Measurements from ENCODE around the gene COX11.

COX11 gene, protein sequence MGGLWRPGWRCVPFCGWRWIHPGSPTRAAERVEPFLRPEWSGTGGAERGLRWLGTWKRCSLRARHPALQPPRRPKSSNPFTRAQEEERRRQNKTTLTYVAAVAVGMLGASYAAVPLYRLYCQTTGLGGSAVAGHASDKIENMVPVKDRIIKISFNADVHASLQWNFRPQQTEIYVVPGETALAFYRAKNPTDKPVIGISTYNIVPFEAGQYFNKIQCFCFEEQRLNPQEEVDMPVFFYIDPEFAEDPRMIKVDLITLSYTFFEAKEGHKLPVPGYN

GRCh38 chr17:54968262-54968987 lies at the start of gene COX11, which contains the start of gene STXBP4:
COX11 (minus strand) TSS chr17:54968654; CDS start chr17:54968646, 8 bp downstream.
STXBP4 (plus strand) TSS chr17:54968765; CDS start chr17:54986220, 17,455 bp downstream.
- no peaks in the 10 kb centered on the region for H3K4me1 ChIP-seq (ENCODE audit: control insufficient read depth, insufficient read depth, low read length)

DNA sequence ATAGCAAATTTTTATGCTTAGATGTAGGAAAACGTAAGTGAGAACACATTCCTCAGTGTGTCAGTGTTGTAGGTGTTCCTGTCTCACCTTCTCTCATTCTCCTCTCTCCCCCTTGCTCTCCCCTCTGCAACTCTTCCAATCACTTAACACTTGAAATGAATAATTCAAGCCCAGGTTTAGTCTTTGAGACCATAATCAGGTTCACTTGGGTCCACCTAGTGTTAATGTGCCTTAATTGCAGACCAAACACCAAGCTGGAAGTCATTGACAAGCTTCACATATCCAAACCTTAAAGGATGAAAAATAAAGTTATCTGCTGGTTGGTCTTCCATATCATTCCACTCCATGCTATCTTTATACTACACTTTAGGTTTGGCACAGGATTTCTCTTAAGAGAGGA lies 37.1 kb upstream of the COX11 start:
- Histone ChIP-seq H3K27ac (ENCODE audit: low read length) (no peak overlapping the region), H3K9me3 (ENCODE audit: control insufficient read depth, insufficient read depth, low read length) (no peaks in the 10 kb centered on the region), H3K4me1 (ENCODE audit: control insufficient read depth, insufficient read depth, low read length) (no peaks in the 10 kb centered on the region), H3K36me3 (ENCODE audit: control insufficient read depth, insufficient read depth, low read length) (no peaks in the 10 kb centered on the region), H3K4me3 (ENCODE audit: low read length) (no peak overlapping the region), H3K27me3 (ENCODE audit: control insufficient read depth, insufficient read depth, low read length) (no peaks in the 10 kb centered on the region)
- peak; percentile 37 for DNase-seq (ENCODE audit: low read depth, low spot score)
- no CpG with 5 or more reads among the region's 1 CpG for WGBS (ENCODE audit: insufficient coverage, insufficient read length)

More at GRCh38 chr17:54968262-54968987, at the start of gene COX11, which contains the start of gene STXBP4:
- Histone ChIP-seq H3K4me3 (ENCODE audit: low read length) (peak within 1 kb of the TSS; percentile 81), H3K27me3 (ENCODE audit: control insufficient read depth, insufficient read depth, low read length) (no peaks in the 10 kb centered on the region), H3K9me3 (ENCODE audit: control insufficient read depth, insufficient read depth, low read length) (no peaks in the 10 kb centered on the region), H3K27ac (ENCODE audit: low read length) (no peak within 1 kb of the TSS), H3K36me3 (ENCODE audit: control insufficient read depth, insufficient read depth, low read length) (no peaks in the 10 kb centered on the region)
- WGBS (ENCODE audit: insufficient coverage, insufficient read length): no CpG with 5 or more reads among the region's 57 CpGs
- DNase-seq (ENCODE audit: low read depth, low spot score): peak; percentile 93

DNA sequence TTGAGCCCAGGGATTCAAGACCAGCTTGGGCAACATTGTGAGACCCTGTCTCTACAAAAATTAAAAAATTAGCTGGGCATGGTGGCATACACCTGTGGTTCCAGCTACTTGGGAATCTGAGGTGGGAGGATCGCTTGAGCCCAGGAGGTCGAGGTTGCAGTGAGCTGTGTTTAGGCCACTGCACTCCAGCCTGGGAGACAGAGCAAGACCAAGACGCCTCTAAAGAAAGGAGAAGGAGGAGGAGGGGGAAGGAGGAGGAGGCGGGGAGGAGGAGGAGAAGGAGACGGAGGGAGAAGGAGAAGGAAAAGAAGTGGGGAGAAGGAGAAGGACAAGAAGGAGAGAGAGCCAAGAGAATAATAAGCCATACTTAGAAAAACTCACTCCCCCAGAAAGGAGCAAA lies 36.0 kb upstream of the COX11 start:
- Histone ChIP-seq H3K4me1 (ENCODE audit: control insufficient read depth, insufficient read depth, low read length) (no peaks in the 10 kb centered on the region), H3K36me3 (ENCODE audit: control insufficient read depth, insufficient read depth, low read length) (no peaks in the 10 kb centered on the region), H3K27ac (ENCODE audit: low read length) (no peak overlapping the region), H3K27me3 (ENCODE audit: control insufficient read depth, insufficient read depth, low read length) (no peaks in the 10 kb centered on the region), H3K9me3 (ENCODE audit: control insufficient read depth, insufficient read depth, low read length) (no peaks in the 10 kb centered on the region), H3K4me3 (ENCODE audit: low read length) (no peak overlapping the region)
- no peak for DNase-seq (ENCODE audit: low read depth, low spot score)
- no CpG with 5 or more reads among the region's 5 CpGs for WGBS (ENCODE audit: insufficient coverage, insufficient read length)

DNA sequence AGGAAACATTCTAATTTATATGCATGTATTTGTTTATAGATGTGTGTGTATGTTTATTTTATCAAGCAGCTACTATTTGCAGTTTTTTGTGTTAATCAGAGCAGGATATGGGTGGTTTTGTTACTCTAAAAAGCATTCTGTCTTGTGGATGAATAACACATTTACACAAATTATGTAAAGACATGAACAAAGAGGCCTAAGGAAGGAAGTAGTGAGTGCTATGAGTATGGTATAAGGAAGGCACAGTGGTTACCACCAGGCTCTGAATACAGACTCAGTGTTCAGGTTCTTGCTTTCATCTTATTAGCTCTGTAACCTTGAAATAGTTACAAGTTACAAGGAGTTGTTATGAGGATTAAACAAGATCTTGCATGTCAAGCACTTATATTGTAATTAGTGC lies 34.0 kb upstream of the COX11 start:
- H3K4me3 ChIP-seq (ENCODE audit: low read length): no peak overlapping the region

DNA sequence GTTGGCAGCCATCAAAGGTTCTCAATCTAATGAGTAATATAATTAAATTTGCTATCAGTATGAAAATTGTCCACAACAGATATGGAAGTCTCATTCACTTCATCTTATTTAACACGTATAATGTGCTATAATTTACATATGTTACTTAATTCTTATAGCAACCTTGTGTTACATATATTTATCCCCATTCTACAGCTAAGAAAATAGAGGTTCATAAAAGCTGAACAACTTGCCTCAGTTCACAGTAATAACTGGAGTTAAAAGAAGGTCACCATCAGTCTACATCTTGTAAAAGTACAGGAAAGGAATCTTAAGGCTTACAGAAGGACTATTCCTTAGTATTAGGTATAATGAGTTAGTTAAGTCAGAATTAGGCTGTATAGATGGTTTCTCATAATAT lies 28.0 kb upstream of the COX11 start:
- no peaks in the 10 kb centered on the region for H3K9me3 ChIP-seq (ENCODE audit: control insufficient read depth, insufficient read depth, low read length)
- DNase-seq (ENCODE audit: low read depth, low spot score): no peak
- no peak overlapping the region for H3K4me3 ChIP-seq (ENCODE audit: low read length)
- H3K27ac ChIP-seq (ENCODE audit: low read length): no peak overlapping the region
- no CpG with 5 or more reads among the region's 1 CpG for WGBS (ENCODE audit: insufficient coverage, insufficient read length)
- no peaks in the 10 kb centered on the region for H3K36me3 ChIP-seq (ENCODE audit: control insufficient read depth, insufficient read depth, low read length)
- H3K4me1 ChIP-seq (ENCODE audit: control insufficient read depth, insufficient read depth, low read length): no peaks in the 10 kb centered on the region
- H3K27me3 ChIP-seq (ENCODE audit: control insufficient read depth, insufficient read depth, low read length): no peaks in the 10 kb centered on the region

More for the DNA sequence above, 34.0 kb upstream of the COX11 start:
- no peak for DNase-seq (ENCODE audit: low read depth, low spot score)
- H3K4me1 ChIP-seq (ENCODE audit: control insufficient read depth, insufficient read depth, low read length): no peaks in the 10 kb centered on the region
- no peaks in the 10 kb centered on the region for H3K36me3 ChIP-seq (ENCODE audit: control insufficient read depth, insufficient read depth, low read length)
- no peaks in the 10 kb centered on the region for H3K27me3 ChIP-seq (ENCODE audit: control insufficient read depth, insufficient read depth, low read length)
- H3K27ac ChIP-seq (ENCODE audit: low read length): no peak overlapping the region
- H3K9me3 ChIP-seq (ENCODE audit: control insufficient read depth, insufficient read depth, low read length): no peaks in the 10 kb centered on the region

GRCh38 chr17:54992797-54993639 lies 24.6 kb upstream of the COX11 start:
- no peak for DNase-seq (ENCODE audit: low read depth, low spot score)

GRCh38 chr17:54991567-54991966 lies 23.1 kb upstream of the COX11 start:
- WGBS (ENCODE audit: insufficient coverage, insufficient read length): no CpG with 5 or more reads among the region's 1 CpG
- no peak overlapping the region for H3K4me3 ChIP-seq (ENCODE audit: low read length)
- H3K27ac ChIP-seq (ENCODE audit: low read length): no peak overlapping the region
- no peak for DNase-seq (ENCODE audit: low read depth, low spot score)
- no peaks in the 10 kb centered on the region for H3K4me1 ChIP-seq (ENCODE audit: control insufficient read depth, insufficient read depth, low read length)
- no peaks in the 10 kb centered on the region for H3K9me3 ChIP-seq (ENCODE audit: control insufficient read depth, insufficient read depth, low read length)
- no peaks in the 10 kb centered on the region for H3K27me3 ChIP-seq (ENCODE audit: control insufficient read depth, insufficient read depth, low read length)
- no peaks in the 10 kb centered on the region for H3K36me3 ChIP-seq (ENCODE audit: control insufficient read depth, insufficient read depth, low read length)

More at GRCh38 chr17:54992797-54993639, 24.6 kb upstream of the COX11 start:
- no peaks in the 10 kb centered on the region for H3K9me3 ChIP-seq (ENCODE audit: control insufficient read depth, insufficient read depth, low read length)
- H3K4me3 ChIP-seq (ENCODE audit: low read length): no peak overlapping the region
- H3K27ac ChIP-seq (ENCODE audit: low read length): no peak overlapping the region
- H3K36me3 ChIP-seq (ENCODE audit: control insufficient read depth, insufficient read depth, low read length): no peaks in the 10 kb centered on the region
- H3K27me3 ChIP-seq (ENCODE audit: control insufficient read depth, insufficient read depth, low read length): no peaks in the 10 kb centered on the region
- no peaks in the 10 kb centered on the region for H3K4me1 ChIP-seq (ENCODE audit: control insufficient read depth, insufficient read depth, low read length)
- WGBS (ENCODE audit: insufficient coverage, insufficient read length): no CpG with 5 or more reads among the region's 8 CpGs

GRCh38 chr17:54990118-54990517 lies 21.7 kb upstream of the COX11 start:
- Histone ChIP-seq H3K27ac (ENCODE audit: low read length) (no peak overlapping the region), H3K27me3 (ENCODE audit: control insufficient read depth, insufficient read depth, low read length) (no peaks in the 10 kb centered on the region), H3K4me1 (ENCODE audit: control insufficient read depth, insufficient read depth, low read length) (no peaks in the 10 kb centered on the region), H3K9me3 (ENCODE audit: control insufficient read depth, insufficient read depth, low read length) (no peaks in the 10 kb centered on the region), H3K4me3 (ENCODE audit: low read length) (no peak overlapping the region), H3K36me3 (ENCODE audit: control insufficient read depth, insufficient read depth, low read length) (no peaks in the 10 kb centered on the region)
- no CpG with 5 or more reads among the region's 4 CpGs for WGBS (ENCODE audit: insufficient coverage, insufficient read length)
- DNase-seq (ENCODE audit: low read depth, low spot score): no peak

DNA sequence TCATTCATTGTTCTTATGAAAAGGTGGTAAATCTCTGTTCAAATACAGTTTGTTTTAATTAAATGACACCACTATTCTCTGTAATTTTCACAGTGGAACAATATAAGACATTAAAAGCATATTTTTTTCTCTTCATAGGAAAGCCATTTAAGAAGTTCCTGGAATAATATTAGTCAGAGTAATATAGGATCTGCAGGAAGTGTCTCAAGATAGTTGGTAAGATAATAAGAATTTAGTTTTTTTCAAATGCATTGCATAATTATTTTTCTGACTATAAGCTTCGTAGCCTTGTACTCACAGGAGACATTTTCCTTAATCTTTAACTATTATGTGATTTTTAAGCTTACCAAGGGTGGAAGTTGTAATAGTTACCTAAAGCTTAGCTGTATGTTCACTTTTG lies 17.0 kb upstream of the COX11 start:
- Histone ChIP-seq H3K9me3 (ENCODE audit: control insufficient read depth, insufficient read depth, low read length) (no peaks in the 10 kb centered on the region; the same call in 1 of the 2 replicates), H3K4me1 (ENCODE audit: control insufficient read depth, insufficient read depth, low read length) (no peaks in the 10 kb centered on the region), H3K27ac (ENCODE audit: low read length) (no peak overlapping the region), H3K4me3 (ENCODE audit: low read length) (no peak overlapping the region), H3K36me3 (ENCODE audit: control insufficient read depth, insufficient read depth, low read length) (no peaks in the 10 kb centered on the region), H3K27me3 (ENCODE audit: control insufficient read depth, insufficient read depth, low read length) (no peaks in the 10 kb centered on the region)
- no peak for DNase-seq (ENCODE audit: low read depth, low spot score)
- WGBS (ENCODE audit: insufficient coverage, insufficient read length): no CpG with 5 or more reads among the region's 1 CpG

- no peaks in the 10 kb centered on the region for H3K27me3 ChIP-seq (ENCODE audit: control insufficient read depth, insufficient read depth, low read length)
- H3K27ac ChIP-seq (ENCODE audit: low read length): no peak overlapping the region
- no peak overlapping the region for H3K4me3 ChIP-seq (ENCODE audit: low read length)
- no peaks in the 10 kb centered on the region; the same call in 1 of the 2 replicates for H3K9me3 ChIP-seq (ENCODE audit: control insufficient read depth, insufficient read depth, low read length)
- H3K4me1 ChIP-seq (ENCODE audit: control insufficient read depth, insufficient read depth, low read length): no peaks in the 10 kb centered on the region
- DNase-seq (ENCODE audit: low read depth, low spot score): no peak
- H3K36me3 ChIP-seq (ENCODE audit: control insufficient read depth, insufficient read depth, low read length): no peaks in the 10 kb centered on the region
These were observed 14.8 kb upstream of the COX11 start for GRCh38 chr17:54983260-54983659.

All from iPS DF 6.9 (cell line).